AG10803 (cell line): ENCODE results near the gene CYP2J2.
A peak's percentile ranks its signal among the peaks of the same experiment; 100 is the strongest.
"Not testable (repeated sequence)": the region's sequence is repeated elsewhere in the genome, so short reads cannot be mapped to it uniquely, and the experiment has no call there.

ENCODE experiments used
- DNase-seq: peaks from one replicate; pipeline ENCODE4 v3.0.0; 2010; ENCODE audit warnings: low read depth
- H3K4me3 ChIP-seq: 2 replicates; pipeline ENCODE4 v1.5.1; 2011; ENCODE audit warnings: mild to moderate bottlenecking, low read length, control low read depth
- TF ChIP-seq, protein P1 (sequence below): conservative IDR thresholded peaks from 2 replicates; pipeline ENCODE4 v1.5.1; 2011; ENCODE audit warnings: mild to moderate bottlenecking, low read length, control low read depth, inconsistent platforms

Gene CYP2J2, protein sequence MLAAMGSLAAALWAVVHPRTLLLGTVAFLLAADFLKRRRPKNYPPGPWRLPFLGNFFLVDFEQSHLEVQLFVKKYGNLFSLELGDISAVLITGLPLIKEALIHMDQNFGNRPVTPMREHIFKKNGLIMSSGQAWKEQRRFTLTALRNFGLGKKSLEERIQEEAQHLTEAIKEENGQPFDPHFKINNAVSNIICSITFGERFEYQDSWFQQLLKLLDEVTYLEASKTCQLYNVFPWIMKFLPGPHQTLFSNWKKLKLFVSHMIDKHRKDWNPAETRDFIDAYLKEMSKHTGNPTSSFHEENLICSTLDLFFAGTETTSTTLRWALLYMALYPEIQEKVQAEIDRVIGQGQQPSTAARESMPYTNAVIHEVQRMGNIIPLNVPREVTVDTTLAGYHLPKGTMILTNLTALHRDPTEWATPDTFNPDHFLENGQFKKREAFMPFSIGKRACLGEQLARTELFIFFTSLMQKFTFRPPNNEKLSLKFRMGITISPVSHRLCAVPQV

GRCh38 chr1:59926381-59927123 lies at the start of gene CYP2J2:
Gene CYP2J2, minus strand, starts transcription at chr1:59926773. Its CDS starts 27 bp downstream, at chr1:59926746.
- DNase-seq, result peak; percentile 14
- peak within 1 kb of the TSS; percentile 54 for H3K4me3 ChIP-seq
- TF ChIP-seq, protein P1, sequence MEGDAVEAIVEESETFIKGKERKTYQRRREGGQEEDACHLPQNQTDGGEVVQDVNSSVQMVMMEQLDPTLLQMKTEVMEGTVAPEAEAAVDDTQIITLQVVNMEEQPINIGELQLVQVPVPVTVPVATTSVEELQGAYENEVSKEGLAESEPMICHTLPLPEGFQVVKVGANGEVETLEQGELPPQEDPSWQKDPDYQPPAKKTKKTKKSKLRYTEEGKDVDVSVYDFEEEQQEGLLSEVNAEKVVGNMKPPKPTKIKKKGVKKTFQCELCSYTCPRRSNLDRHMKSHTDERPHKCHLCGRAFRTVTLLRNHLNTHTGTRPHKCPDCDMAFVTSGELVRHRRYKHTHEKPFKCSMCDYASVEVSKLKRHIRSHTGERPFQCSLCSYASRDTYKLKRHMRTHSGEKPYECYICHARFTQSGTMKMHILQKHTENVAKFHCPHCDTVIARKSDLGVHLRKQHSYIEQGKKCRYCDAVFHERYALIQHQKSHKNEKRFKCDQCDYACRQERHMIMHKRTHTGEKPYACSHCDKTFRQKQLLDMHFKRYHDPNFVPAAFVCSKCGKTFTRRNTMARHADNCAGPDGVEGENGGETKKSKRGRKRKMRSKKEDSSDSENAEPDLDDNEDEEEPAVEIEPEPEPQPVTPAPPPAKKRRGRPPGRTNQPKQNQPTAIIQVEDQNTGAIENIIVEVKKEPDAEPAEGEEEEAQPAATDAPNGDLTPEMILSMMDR, result no peak

GRCh38 chr1:59973719-59974118 lies 47.1 kb upstream of the CYP2J2 start:
- TF ChIP-seq, protein P1, result no peak
- H3K4me3 ChIP-seq, result no peak overlapping the region
- no peak for DNase-seq

- DNase-seq, result peak; percentile 79
- H3K4me3 ChIP-seq, result no peak overlapping the region
- TF ChIP-seq, protein P1, result no peak
Measured at GRCh38 chr1:59972216-59972927, 45.8 kb upstream of the CYP2J2 start.

DNA sequence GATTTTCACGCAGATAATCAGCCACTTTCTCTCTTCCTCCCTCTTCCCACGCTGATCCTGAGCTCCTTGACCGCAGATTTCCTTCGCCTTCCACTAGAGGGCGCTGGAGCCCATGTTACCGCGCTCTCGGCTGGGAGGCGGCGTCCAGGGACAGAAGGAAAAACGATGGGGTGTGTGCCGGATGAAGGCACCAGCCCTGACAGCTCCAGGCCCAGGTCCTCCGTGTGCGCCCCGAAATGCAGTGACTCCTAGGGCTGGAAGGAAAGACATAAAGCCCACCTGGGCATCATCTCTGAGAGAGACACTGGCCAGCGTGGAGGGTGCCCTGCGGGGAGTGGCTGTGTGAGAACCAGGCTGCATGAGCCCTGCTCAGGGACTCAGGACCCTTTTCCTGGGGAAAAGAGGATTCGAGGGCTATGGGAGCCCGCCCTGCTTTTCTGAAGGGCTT lies 44.9 kb upstream of the CYP2J2 start:
- no peak overlapping the region for H3K4me3 ChIP-seq
- TF ChIP-seq, protein P1, result peak; percentile 86

DNA sequence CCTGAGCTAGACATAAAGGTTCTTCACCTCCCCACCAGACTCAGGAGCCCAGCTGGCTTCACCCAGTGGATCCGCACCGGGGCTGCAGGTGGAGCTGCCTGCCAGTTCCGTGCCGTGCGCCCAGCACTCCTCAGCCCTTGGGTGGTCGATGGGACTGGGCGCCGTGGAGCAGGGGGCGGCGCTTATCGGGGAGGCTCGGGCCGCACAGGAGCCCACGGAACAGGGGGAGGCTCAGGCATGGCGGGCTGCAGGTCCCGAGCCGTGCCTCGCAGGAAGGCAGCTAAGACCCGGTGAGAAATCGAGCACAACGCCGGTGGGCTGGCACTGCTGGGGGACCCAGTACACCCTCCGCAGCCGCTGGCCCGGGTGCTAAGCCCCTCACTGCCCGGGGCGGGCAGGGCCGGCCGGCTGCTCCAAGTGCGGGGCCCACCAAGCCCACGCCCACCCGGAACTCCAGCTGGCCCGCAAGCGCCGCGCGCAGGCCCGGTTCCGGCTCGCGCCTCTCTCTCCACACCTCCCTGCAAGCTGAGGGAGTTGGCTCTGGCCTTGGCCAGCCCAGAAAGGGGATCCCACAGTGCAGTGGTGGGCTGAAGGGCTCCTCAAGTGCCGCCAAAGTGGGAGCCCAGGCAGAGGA lies 43.1 kb upstream of the CYP2J2 start:
- H3K4me3 ChIP-seq, DNase-seq: not testable (repeated sequence)

More for the DNA sequence above, 44.9 kb upstream of the CYP2J2 start:
- peak; percentile 56 for DNase-seq

DNA sequence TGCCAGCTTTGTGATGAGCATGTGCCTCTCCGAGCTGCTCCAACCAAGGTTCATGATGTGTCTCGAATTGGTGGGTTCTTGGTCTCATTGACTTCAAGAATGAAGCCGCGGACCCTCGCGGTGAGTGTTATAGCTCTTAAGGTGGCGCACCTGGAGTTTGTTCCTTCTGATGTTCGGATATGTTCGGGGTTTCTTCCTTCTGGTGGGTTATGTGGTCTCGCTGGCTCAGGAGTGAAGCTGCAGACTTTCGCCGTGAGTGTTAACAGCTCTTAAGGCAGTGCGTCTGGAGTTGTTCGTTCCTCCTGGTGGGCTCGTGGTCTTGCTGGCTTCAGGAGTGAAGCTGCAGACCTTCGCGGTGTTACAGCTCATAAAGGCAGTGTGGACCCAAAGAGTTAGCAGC lies 42.2 kb upstream of the CYP2J2 start:
- not testable (repeated sequence) for H3K4me3 ChIP-seq, DNase-seq

GRCh38 chr1:59967780-59968179 lies 41.2 kb upstream of the CYP2J2 start:
- no peak overlapping the region for H3K4me3 ChIP-seq
- DNase-seq, result no peak
- TF ChIP-seq, protein P1, result no peak
